Activated CD4-positive, CD25-positive, alpha-beta regulatory T cell (primary cell): ENCODE data around the gene CR1.
"Not testable (repeated sequence)": the region's sequence is repeated elsewhere in the genome, so short reads cannot be mapped to it uniquely, and the experiment has no call there.

Source experiments
- DNase-seq, 4 experiments: peaks; one replicate each; lab custom pipeline; 2025; lab: John Stamatoyannopoulos, UW

CR1 gene

GRCh38 chr1:207581496-207582153, 85.7 kb downstream of the CR1 start:
- no peak for DNase-seq

DNA sequence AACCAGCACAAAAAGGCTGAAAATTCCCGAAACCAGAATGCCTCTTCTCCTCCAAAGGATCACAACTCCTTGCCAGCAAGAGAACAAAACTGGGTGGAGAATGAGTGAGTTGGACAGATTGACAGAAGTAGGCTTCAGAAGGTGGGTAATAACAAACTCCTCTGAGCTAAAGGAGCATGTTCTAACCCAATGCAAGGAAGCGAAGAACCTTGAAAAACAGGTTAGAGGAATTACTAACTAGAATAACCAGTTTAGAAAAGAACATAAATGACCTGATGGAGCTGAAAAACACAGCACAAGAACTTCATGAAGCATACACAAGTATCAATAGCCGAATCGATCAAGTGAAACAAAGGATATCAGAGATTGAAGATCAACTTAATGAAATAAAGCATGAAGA, 93.5 kb downstream of the CR1 start:
- DNase-seq: not testable (repeated sequence)

DNA sequence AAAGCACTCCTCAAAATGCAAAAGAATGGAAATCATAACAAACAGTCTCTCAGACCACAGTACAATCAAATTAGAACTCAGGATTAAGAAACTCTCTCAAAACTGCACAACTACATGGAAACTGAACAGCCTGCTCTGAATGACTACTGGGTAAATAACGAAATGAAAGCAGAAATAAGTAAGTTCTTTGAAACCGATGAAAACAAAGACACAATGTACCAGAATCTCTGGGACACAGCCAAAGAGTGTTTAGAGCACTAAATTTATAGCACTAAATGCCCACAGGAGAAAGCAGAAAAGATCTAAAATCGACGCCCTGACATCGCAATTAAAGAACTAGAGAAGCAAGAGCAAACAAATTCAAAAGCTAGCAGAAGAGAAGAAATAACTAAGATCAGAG, 95.2 kb downstream of the CR1 start:
- not testable (repeated sequence) for DNase-seq

DNA sequence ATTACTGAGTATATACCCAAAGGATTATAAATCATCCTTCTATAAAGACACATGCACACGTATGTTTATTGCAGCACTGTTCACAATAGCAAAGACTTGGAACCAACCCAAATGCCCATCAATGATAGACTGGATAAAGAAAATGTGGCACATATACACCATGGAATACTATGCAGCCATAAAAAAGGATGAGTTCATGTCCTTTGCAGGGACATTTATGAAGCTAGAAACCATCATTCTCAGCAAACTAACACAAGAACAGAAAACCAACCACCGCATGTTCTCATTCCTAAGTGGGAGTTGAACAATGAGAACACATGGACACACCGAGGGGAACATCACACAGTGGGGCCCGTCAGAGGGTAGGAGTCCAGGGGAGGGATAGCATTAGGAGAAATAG, 98.1 kb downstream of the CR1 start:
- not testable (repeated sequence) for DNase-seq

DNA sequence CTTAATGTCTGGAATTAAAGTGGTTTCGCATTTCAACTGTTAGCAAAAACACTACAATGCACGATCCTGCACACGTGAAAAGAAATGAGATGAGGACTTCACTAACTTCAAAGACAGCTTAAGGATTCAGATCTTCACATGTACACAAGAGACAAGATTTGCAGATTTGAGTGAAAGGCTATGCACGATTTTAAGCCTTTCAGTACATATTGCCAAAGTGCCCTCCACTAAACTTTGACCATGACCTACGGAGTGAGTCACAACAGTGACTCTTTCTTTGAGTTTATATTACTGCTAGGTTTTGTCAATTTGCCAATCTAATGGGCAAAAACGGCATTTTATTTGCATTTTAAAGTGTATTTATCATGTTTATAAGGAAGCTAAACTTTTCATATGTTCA, 107.8 kb downstream of the CR1 start:
- DNase-seq: no peak

GRCh38 chr1:207605444-207606361, 109.7 kb downstream of the CR1 start:
- no peak for DNase-seq

- no peak for DNase-seq
Observed at GRCh38 chr1:207606362-207606755, 110.4 kb downstream of the CR1 start.

DNA sequence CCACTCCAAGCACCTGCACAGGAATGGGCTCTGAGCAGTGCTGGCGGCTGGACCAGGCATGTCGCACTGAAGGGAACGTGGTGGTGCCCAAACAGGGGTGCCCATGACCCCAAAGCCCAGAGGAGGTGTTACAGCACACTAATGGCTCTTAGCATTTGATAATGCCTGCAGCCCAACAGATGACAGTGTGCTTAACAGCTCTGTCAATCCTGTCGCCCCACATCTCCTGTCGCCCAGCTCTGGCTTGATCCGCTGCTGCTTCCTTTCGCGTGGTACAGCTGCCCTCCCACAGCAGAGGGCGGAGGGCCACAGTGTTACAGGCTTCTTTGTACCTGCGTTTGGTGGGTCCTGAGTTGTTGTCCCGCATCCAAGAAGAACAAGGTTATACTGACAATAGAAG, 116.8 kb downstream of the CR1 start:
- no peak for DNase-seq

- no peak for DNase-seq
Observed at GRCh38 chr1:207619871-207620542, 124.0 kb downstream of the CR1 start.

DNA sequence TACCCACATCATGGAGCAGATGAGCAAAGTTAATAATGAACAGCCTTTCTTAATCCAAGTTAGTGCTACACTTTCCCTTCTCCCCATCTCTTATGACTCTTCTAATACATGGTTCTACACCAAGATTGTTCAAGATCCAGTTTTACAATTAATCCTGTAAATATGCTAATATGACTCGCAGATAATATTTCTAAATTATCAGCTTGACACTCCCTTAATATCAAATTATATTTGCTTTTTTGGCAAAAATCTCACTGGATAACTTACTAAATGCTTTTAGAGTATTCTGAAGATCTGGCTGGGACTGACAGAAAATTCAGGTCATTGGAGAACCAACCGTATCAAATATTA, 124.6 kb downstream of the CR1 start:
- DNase-seq: no peak

GRCh38 chr1:207625504-207626071, 129.6 kb downstream of the CR1 start:
- DNase-seq: not testable (repeated sequence)

DNA sequence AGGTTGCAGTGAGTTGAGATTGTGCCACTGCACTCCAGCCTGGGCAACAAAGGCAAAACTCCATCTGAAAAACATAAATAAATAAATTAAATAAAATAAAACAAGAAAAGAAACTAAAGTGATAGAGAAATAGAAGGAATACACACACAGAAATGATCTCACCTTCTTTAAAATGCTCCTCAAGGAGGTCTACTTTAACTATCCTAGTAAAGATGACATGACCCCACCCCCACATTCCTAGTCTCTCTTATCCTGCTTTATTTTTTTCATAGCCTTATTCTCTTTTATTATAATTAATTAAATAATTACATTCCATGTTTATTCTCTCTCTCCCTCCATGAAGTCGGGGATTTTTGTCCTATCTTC, 131.0 kb downstream of the CR1 start:
- no peak for DNase-seq

- no peak for DNase-seq
Observed at GRCh38 chr1:207627496-207627895, 131.5 kb downstream of the CR1 start.

GRCh38 chr1:207628776-207629175, 132.8 kb downstream of the CR1 start:
- DNase-seq: no peak

DNA sequence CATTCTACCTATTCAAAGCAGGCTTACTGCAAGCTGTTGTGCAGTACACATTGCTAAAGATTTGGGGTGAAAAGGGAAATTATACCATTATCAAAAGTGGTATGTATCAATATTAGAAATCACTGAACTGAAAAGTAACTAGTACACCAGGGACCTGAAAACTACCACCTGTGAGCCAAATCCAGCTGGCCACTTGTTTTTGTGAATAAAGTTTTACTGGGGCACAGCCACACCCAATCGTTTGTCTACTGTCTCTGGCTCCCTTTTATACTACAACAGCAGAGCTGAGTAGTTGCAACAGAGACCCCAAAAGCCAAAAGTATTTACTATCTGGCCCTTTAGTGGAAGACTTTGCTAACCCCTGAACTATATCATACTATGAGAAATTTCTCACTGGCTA, 135.2 kb downstream of the CR1 start:
- no peak for DNase-seq

DNA sequence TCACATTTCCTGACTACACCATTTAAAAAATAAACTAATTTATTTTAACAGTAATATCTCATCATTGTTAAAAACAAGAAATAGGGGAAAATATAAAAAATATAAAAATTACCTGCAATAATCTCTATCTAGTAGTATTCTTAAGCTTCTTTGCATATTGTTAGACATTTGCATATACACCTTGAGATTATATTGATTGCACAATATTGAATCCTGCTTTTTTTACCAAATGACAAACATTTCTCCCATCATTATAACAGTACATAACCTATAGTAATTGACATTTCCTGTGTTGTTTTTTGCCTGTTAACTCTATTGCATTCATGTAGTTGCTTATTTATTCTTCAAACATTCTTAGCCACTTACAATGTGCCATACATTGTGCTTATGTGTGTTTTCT, 137.3 kb downstream of the CR1 start:
- DNase-seq: no peak

DNA sequence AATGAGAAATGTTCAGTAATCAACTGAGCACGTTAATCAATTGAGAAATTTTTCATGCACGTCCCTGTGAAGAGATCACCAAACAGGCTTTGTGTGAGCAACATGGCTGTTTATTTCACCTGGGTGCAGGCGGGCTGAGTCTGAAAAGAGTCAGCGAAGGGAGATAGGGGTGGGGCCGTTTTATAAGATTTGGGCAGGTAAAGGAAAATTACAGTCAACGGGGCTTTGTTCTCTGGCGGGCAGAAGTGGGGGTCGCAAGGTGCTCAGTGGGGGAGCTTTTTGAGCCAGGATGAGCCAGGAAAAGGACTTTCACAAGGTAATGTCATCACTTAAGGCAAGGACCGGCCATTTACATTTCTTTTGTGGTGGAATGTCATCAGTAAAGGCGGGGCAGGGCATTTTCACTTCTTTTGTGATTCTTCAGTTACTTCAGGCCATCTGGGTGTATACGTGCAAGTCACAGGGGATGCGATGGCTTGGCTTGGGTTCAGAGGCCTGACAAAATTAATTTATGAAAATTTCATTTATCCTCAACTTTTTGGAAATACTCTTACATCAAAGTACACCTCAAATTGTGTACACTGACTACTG, 137.8 kb downstream of the CR1 start:
- not testable (repeated sequence) for DNase-seq

DNA sequence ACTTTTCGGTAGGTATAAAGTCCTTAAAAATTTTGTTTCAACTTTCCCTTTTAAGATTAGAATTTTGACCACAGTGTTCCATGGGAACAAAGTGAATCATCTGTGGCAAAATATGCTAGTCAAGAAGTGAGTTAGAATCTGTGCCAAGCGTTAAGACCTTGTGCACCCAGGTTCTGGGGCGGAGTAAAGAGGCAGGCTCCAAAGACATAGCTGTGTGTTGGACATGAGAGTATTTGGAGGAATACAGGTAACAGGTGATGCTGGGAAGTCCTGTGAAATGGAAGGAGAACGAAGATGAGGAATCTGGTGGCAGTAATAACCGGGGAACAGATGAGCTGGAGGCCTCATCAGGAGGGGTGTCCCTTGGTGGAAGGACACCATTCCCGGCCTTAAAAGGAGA, 138.3 kb downstream of the CR1 start:
- not testable (repeated sequence) for DNase-seq

- DNase-seq: not testable (repeated sequence)
Observed at GRCh38 chr1:207635569-207636186, 139.7 kb downstream of the CR1 start.

- not testable (repeated sequence) for DNase-seq
Observed at GRCh38 chr1:207638487-207639145, 142.7 kb downstream of the CR1 start.

- DNase-seq: not testable (repeated sequence)
Observed at GRCh38 chr1:207639362-207639761, 143.4 kb downstream of the CR1 start.
